DOHH2 (cell line): ENCODE data around the gene TBRG1.

Experiments used
- CTCF ChIP-seq: fragments of 200-600 bp; sonication (generic); IDR thresholded peaks from one replicate; pipeline ENCODE4 v1.5.1; 2014; ENCODE audit warnings: antibody characterized with exemption, mild to moderate bottlenecking, low read depth, low read length; ENCODE audit not compliant: poor library complexity, severe bottlenecking
- EZH2phosphoT487 ChIP-seq: fragments of 200-600 bp; sonication (generic); IDR thresholded peaks from 2 replicates; pipeline ENCODE4 v1.6.1; 2017; ENCODE audit warnings: borderline replicate concordance, mild to moderate bottlenecking, antibody characterized with exemption, low read length, moderate library complexity, mixed read lengths

GRCh38 chr11:124657904-124658303, 35.2 kb downstream of the TBRG1 start:
- TF ChIP-seq CTCF (no peak), EZH2phosphoT487 (no peak)
